H9 (cell line): ENCODE data around the gene TRIM7. TPM values are rescaled to one million over a fixed set of nuclear protein-coding genes. Genes with fewer than 3 reads are reported as not detected.

ENCODE experiments used
- DNase-seq: peaks from one replicate; pipeline ENCODE4 v3.0.0-alpha.2; 2017
- H2AFZ ChIP-seq: one replicate; pipeline ENCODE4 v1.6.1; 2013; ENCODE audit warnings: mild to moderate bottlenecking, low read length, control low read depth, moderate library complexity
- H2AK5ac ChIP-seq: 2 replicates; pipeline ENCODE4 v1.6.1; 2013; ENCODE audit warnings: low read length, control low read depth, mixed read lengths; ENCODE audit not compliant: insufficient read length
- H2BK120ac ChIP-seq: one replicate; pipeline ENCODE4 v1.6.1; 2013; ENCODE audit warnings: low read depth, mild to moderate bottlenecking, low read length, control low read depth, inconsistent platforms; ENCODE audit not compliant: poor library complexity, severe bottlenecking
- H2BK12ac ChIP-seq: 2 replicates; pipeline ENCODE4 v1.6.1; 2013; ENCODE audit warnings: low read length, control low read depth, mixed read lengths, low read depth; ENCODE audit not compliant: insufficient read length
- H2BK15ac ChIP-seq: 2 replicates; pipeline ENCODE4 v1.6.1; 2013; ENCODE audit warnings: low read depth, low read length, control low read depth
- H2BK20ac ChIP-seq: one replicate; pipeline ENCODE4 v1.6.1; 2013; ENCODE audit warnings: low read depth, mild to moderate bottlenecking, low read length, control low read depth, inconsistent platforms; ENCODE audit not compliant: poor library complexity, severe bottlenecking
- H2BK5ac ChIP-seq: 2 replicates; pipeline ENCODE4 v1.6.1; 2013; ENCODE audit warnings: low read length, control low read depth, mixed read lengths; ENCODE audit not compliant: insufficient read length
- H3K14ac ChIP-seq: 2 replicates; pipeline ENCODE4 v1.6.1; 2013; ENCODE audit warnings: low read length, control low read depth; ENCODE audit not compliant: insufficient read depth
- H3K18ac ChIP-seq: 2 replicates; pipeline ENCODE4 v1.6.1; 2013; ENCODE audit warnings: low read depth, mild to moderate bottlenecking, mixed read lengths, low read length, control low read depth; ENCODE audit not compliant: insufficient read length
- H3K23ac ChIP-seq: 2 replicates; pipeline ENCODE4 v1.6.1; 2013; ENCODE audit warnings: low read length, control low read depth, mixed read lengths, low read depth; ENCODE audit not compliant: insufficient read length
- H3K23me2 ChIP-seq: 2 replicates; pipeline ENCODE4 v1.6.1; 2013; ENCODE audit warnings: low read depth, mild to moderate bottlenecking, mixed read lengths, low read length, control low read depth; ENCODE audit not compliant: insufficient read length, poor library complexity, severe bottlenecking
- H3K27ac ChIP-seq: 2 replicates; pipeline ENCODE4 v1.5.1; 2013; ENCODE audit warnings: low read length, control low read depth, mixed read lengths, low read depth; ENCODE audit not compliant: insufficient read length
- H3K27me3 ChIP-seq: 2 replicates; pipeline ENCODE4 v1.6.1; 2013; ENCODE audit warnings: low read length, control low read depth, inconsistent platforms; ENCODE audit not compliant: insufficient read depth
- H3K4ac ChIP-seq: 2 replicates; pipeline ENCODE4 v1.6.1; 2013; ENCODE audit warnings: low read depth, mild to moderate bottlenecking, control low read depth, inconsistent platforms, low read length, moderate library complexity
- H3K4me1 ChIP-seq: 2 replicates; pipeline ENCODE4 v1.6.1; 2013; ENCODE audit warnings: low read length, control low read depth, inconsistent platforms; ENCODE audit not compliant: insufficient read depth
- H3K4me2 ChIP-seq: 2 replicates; pipeline ENCODE4 v1.6.1; 2013; ENCODE audit warnings: low read length, control low read depth, mixed read lengths; ENCODE audit not compliant: insufficient read length, insufficient read depth
- H3K56ac ChIP-seq: 2 replicates; pipeline ENCODE4 v1.6.1; 2013; ENCODE audit warnings: low read depth, mild to moderate bottlenecking, mixed read lengths, low read length, control low read depth; ENCODE audit not compliant: insufficient read length
- H3K79me1 ChIP-seq: 2 replicates; pipeline ENCODE4 v1.6.1; 2013; ENCODE audit warnings: low read depth, mild to moderate bottlenecking, moderate library complexity, low read length, control low read depth, inconsistent platforms; ENCODE audit not compliant: insufficient read depth, poor library complexity, severe bottlenecking
- H3K79me2 ChIP-seq: 2 replicates; pipeline ENCODE4 v1.6.1; 2013; ENCODE audit warnings: low read length, control low read depth, inconsistent platforms; ENCODE audit not compliant: insufficient read depth
- H3K9ac ChIP-seq: 2 replicates; pipeline ENCODE4 v1.6.1; 2013; ENCODE audit warnings: low read length, control low read depth, mixed read lengths; ENCODE audit not compliant: insufficient read length; ENCODE audit errors: extremely low read depth
- H3K9me3 ChIP-seq: one replicate; pipeline ENCODE4 v1.6.1; 2013; ENCODE audit warnings: low read depth, low read length, inconsistent platforms; ENCODE audit not compliant: control insufficient read depth
- H3T11ph ChIP-seq: one replicate; pipeline ENCODE4 v1.6.1; 2013; ENCODE audit warnings: mild to moderate bottlenecking, low read length, control low read depth, inconsistent platforms
- H4K20me1 ChIP-seq: one replicate; pipeline ENCODE4 v1.6.1; 2013; ENCODE audit not compliant: control insufficient read depth, insufficient read length, insufficient read depth
- H4K5ac ChIP-seq: 2 replicates; pipeline ENCODE4 v1.6.1; 2013; ENCODE audit warnings: low read depth, mild to moderate bottlenecking, mixed read lengths, low read length, control low read depth; ENCODE audit not compliant: insufficient read length
- H4K8ac ChIP-seq: replicated peaks from 2 replicates; pipeline ENCODE4 v1.6.1; 2013; ENCODE audit warnings: low read length, control low read depth, mixed read lengths, low read depth; ENCODE audit not compliant: insufficient read length
- H4K91ac ChIP-seq: 2 replicates; pipeline ENCODE4 v1.6.1; 2013; ENCODE audit warnings: low read depth, mild to moderate bottlenecking, moderate library complexity, mixed read lengths, low read length, control low read depth; ENCODE audit not compliant: insufficient read length
- H3K27ac Mint-ChIP-seq, 3 experiments: 2 replicates in 2 of 3; 3 replicates in 1 of 3; pipeline ENCODE4 v1.8.0; 2020 to 2021; ENCODE audit warnings: mixed read lengths in 3 of 3, mild to moderate bottlenecking in 1 of 3, moderate library complexity in 1 of 3
- H3K27me3 Mint-ChIP-seq: 2 replicates; pipeline ENCODE4 v1.8.0; 2021; ENCODE audit warnings: low read depth, mild to moderate bottlenecking, moderate library complexity, mixed read lengths
- H3K36me3 Mint-ChIP-seq, 3 experiments: 2 replicates in 2 of 3; 3 replicates in 1 of 3; pipeline ENCODE4 v1.8.0; 2020 to 2021; ENCODE audit warnings: low read depth in 3 of 3, mixed read lengths in 3 of 3; ENCODE audit not compliant: insufficient read depth in 1 of 3
- H3K4me1 Mint-ChIP-seq, 2 experiments: 2 replicates each; pipeline ENCODE4 v1.8.0; 2020; ENCODE audit warnings: mixed read lengths in 2 of 2
- H3K4me3 Mint-ChIP-seq, 2 experiments: 2 replicates in 1 of 2; 3 replicates in 1 of 2; pipeline ENCODE4 v1.8.0; 2020 to 2021; ENCODE audit warnings: mild to moderate bottlenecking in 2 of 2, mixed read lengths in 2 of 2, moderate library complexity in 1 of 2
- H3K9me3 Mint-ChIP-seq, 2 experiments: 2 replicates in 1 of 2; 3 replicates in 1 of 2; pipeline ENCODE4 v1.8.0; 2020; ENCODE audit warnings: mild to moderate bottlenecking in 2 of 2, mixed read lengths in 2 of 2, moderate library complexity in 1 of 2
- WGBS: extraction: QIAGEN DNeasy Blood & Tissue Kit; methylation state at CpG from one replicate; pipeline ENCODE4 v1.1.7; 2013; ENCODE audit warnings: missing lambda C conversion rate, low lambda C conversion rate, mixed read lengths; ENCODE audit not compliant: insufficient read length; ENCODE audit errors: extremely low coverage; 5-methylcytosine and 5-hydroxymethylcytosine counted together
- total RNA-seq: library from RNA; stranded (reverse); gene quantifications from 2 replicates; pipeline ENCODE4 v1.2.1, GENCODE V29; 2021
- TF ChIP-seq, protein P1 (sequence below): fragments of 200-600 bp; sonication (generic); conservative IDR thresholded peaks from 3 replicates; pipeline ENCODE4 v1.8.0; 2021; ENCODE audit warnings: antibody characterized with exemption, mild to moderate bottlenecking

TRIM7 gene
- total RNA-seq, 1 experiment from 2014 or later, result not detected

DNA sequence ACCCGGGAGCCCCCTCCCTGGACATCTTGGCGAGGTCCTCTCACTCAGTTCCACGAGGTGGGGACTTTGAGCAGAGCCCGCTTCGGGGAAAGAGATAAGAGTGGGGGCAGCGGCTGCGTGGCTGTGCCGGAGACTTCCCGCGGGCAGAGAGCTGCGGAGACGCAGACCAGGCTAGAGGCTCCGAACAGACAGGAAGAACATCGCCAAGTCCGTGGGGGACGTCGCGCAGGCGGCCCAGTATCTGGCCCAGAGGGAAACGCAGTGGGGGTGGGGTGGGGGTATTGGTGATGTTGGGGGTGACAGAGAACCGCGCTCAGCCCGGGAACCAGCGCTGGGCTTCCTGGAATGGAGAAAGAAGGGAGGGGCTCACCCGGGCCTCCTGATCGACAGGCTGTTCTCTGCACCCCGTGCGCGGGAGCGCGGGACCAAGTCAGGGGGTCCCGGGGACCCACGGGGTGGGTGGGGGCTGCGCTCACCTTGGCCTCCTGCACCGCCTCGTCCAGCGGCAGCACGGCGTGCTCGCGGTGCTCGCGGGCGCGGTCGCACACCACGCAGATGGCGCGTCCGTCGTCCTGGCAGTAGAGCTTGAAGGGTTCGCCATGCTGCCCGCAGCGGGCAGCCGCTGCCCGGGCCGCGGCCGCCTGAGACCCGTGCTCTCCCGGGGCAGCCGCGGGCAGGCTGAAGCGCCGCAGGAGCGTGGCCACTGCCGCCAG is 727 bp downstream of the TRIM7 start:
- H3K27ac ChIP-seq, result no peak overlapping the region
- no peak overlapping the region for H2BK5ac ChIP-seq
- no peak overlapping the region for H3K23ac ChIP-seq
- H4K20me1 ChIP-seq, result no peaks in the 10 kb centered on the region
- no peaks in the 10 kb centered on the region for H3K79me2 ChIP-seq
- H3K18ac ChIP-seq, result no peak overlapping the region
- H3T11ph ChIP-seq, result no peak overlapping the region
- H4K5ac ChIP-seq, result no peak overlapping the region
- no peak overlapping the region for H3K56ac ChIP-seq
- H3K4me3 Mint-ChIP-seq, result peak overlapping the region; percentile 66 to 88
- no peaks in the 10 kb centered on the region for H3K79me1 ChIP-seq
- peak overlapping the region; percentile 92 for H3K4me2 ChIP-seq
- TF ChIP-seq, protein P1, sequence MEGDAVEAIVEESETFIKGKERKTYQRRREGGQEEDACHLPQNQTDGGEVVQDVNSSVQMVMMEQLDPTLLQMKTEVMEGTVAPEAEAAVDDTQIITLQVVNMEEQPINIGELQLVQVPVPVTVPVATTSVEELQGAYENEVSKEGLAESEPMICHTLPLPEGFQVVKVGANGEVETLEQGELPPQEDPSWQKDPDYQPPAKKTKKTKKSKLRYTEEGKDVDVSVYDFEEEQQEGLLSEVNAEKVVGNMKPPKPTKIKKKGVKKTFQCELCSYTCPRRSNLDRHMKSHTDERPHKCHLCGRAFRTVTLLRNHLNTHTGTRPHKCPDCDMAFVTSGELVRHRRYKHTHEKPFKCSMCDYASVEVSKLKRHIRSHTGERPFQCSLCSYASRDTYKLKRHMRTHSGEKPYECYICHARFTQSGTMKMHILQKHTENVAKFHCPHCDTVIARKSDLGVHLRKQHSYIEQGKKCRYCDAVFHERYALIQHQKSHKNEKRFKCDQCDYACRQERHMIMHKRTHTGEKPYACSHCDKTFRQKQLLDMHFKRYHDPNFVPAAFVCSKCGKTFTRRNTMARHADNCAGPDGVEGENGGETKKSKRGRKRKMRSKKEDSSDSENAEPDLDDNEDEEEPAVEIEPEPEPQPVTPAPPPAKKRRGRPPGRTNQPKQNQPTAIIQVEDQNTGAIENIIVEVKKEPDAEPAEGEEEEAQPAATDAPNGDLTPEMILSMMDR, result no peak
- H3K27ac Mint-ChIP-seq, result no peak overlapping the region
- H3K27me3 Mint-ChIP-seq, result peaks cover 80% of the 10 kb centered on the region
- no CpG with 5 or more reads among the region's 67 CpGs for WGBS
- DNase-seq, result peak; percentile 67
- no peak overlapping the region for H3K4ac ChIP-seq
- H3K14ac ChIP-seq, result no peak overlapping the region
- H2BK20ac ChIP-seq, result no peak overlapping the region
- H4K91ac ChIP-seq, result no peak overlapping the region
- no peak overlapping the region for H2AK5ac ChIP-seq
- no peak overlapping the region for H3K9ac ChIP-seq
- H3K4me1 ChIP-seq, result peaks cover under 1% of the 10 kb centered on the region; the same call in 1 of the 2 replicates
- H3K27me3 ChIP-seq, result peaks cover 26% of the 10 kb centered on the region; the same call in 1 of the 2 replicates
- peaks cover 36 to 46% of the 10 kb centered on the region in 2 experiments for H3K4me1 Mint-ChIP-seq
- peaks cover 0 to 8% (median 0%) of the 10 kb centered on the region in 3 experiments; a peak in 2 of 7 replicates for H3K36me3 Mint-ChIP-seq
- no peak overlapping the region for H4K8ac ChIP-seq
- peaks cover 11 to 16% of the 10 kb centered on the region in 2 experiments; a peak in 3 of 5 replicates for H3K9me3 Mint-ChIP-seq
- no peaks in the 10 kb centered on the region for H3K9me3 ChIP-seq
- H2BK12ac ChIP-seq, result no peak overlapping the region
- H2BK120ac ChIP-seq, result no peak overlapping the region
- no peak overlapping the region for H2BK15ac ChIP-seq
- H2AFZ ChIP-seq, result no peak overlapping the region
- H3K23me2 ChIP-seq, result peaks cover 26% of the 10 kb centered on the region
